Osteoblast (primary cell): ENCODE results near the gene ZNF639. TPM values are rescaled to one million over a fixed set of nuclear protein-coding genes. Genes with fewer than 3 reads are reported as not detected.
A peak's percentile ranks its signal among the peaks of the same experiment; 100 is the strongest.
"Not testable (repeated sequence)": the region's sequence is repeated elsewhere in the genome, so short reads cannot be mapped to it uniquely, and the experiment has no call there.

ENCODE experiments used
- DNase-seq: peaks from one replicate; pipeline ENCODE4 v3.0.0; 2011; ENCODE audit warnings: low spot score, mixed read lengths; ENCODE audit not compliant: insufficient read length; ENCODE audit errors: missing footprints
- H2AFZ ChIP-seq: 2 replicates; pipeline ENCODE4 v1.6.0; 2011; ENCODE audit warnings: mild to moderate bottlenecking, low read length
- H3K27ac ChIP-seq: 2 replicates; pipeline ENCODE4 v1.5.1; 2011; ENCODE audit warnings: mild to moderate bottlenecking, low read depth, low read length, moderate library complexity
- H3K27me3 ChIP-seq: 2 replicates; pipeline ENCODE4 v1.6.0; 2012; ENCODE audit warnings: mild to moderate bottlenecking, control low read depth, inconsistent platforms, low read length, moderate library complexity; ENCODE audit not compliant: insufficient read depth
- H3K36me3 ChIP-seq: 2 replicates; pipeline ENCODE4 v1.5.1; 2011; ENCODE audit warnings: mild to moderate bottlenecking, low read length, control low read depth, moderate library complexity; ENCODE audit not compliant: insufficient read depth
- H3K4me1 ChIP-seq: 2 replicates; pipeline ENCODE4 v1.5.1; 2011; ENCODE audit warnings: mild to moderate bottlenecking, low read length, control low read depth, moderate library complexity; ENCODE audit not compliant: insufficient read depth
- H3K4me2 ChIP-seq: 2 replicates; pipeline ENCODE4 v1.6.0; 2011; ENCODE audit warnings: mild to moderate bottlenecking, low read length; ENCODE audit not compliant: insufficient read depth
- H3K4me3 ChIP-seq: fragments of 200-600 bp; sonication (generic); 3 replicates; pipeline ENCODE4 v1.5.1; 2012; ENCODE audit warnings: mild to moderate bottlenecking, low read length, inconsistent platforms; ENCODE audit not compliant: insufficient read depth
- H3K79me2 ChIP-seq: 2 replicates; pipeline ENCODE4 v1.6.0; 2012; ENCODE audit warnings: mild to moderate bottlenecking, low read length, control low read depth, inconsistent platforms; ENCODE audit not compliant: insufficient read depth
- H3K9me3 ChIP-seq: 2 replicates; pipeline ENCODE4 v1.5.1; 2011; ENCODE audit warnings: low read depth, low read length, control low read depth
- H4K20me1 ChIP-seq: 2 replicates; pipeline ENCODE4 v1.6.0; 2012; ENCODE audit warnings: mild to moderate bottlenecking, low read length, control low read depth; ENCODE audit not compliant: insufficient read depth
- CTCF ChIP-seq: IDR thresholded peaks from 2 replicates; pipeline ENCODE4 v1.5.1; 2011; ENCODE audit warnings: mild to moderate bottlenecking, low read depth, low read length, moderate library complexity; ENCODE audit errors: extremely low read depth
- total RNA-seq: library from RNA; depleted of rRNA; stranded (reverse); fragments of >200 nt; gene quantifications from 2 replicates; pipeline ENCODE4 v1.2.3, GENCODE V29; 2012

The ZNF639 gene
- total RNA-seq, 1 donor = 51.8 TPM

- no peaks in the 10 kb centered on the region for H4K20me1 ChIP-seq
- H3K27ac ChIP-seq = no peak overlapping the region
- H2AFZ ChIP-seq = no peak overlapping the region
- no peak for DNase-seq
- no peak for TF ChIP-seq CTCF
- no peaks in the 10 kb centered on the region for H3K9me3 ChIP-seq
- no peak overlapping the region for H3K4me2 ChIP-seq
- peaks cover 5% of the 10 kb centered on the region for H3K27me3 ChIP-seq
- H3K36me3 ChIP-seq = no peaks in the 10 kb centered on the region
- H3K4me3 ChIP-seq = no peak overlapping the region
- no peaks in the 10 kb centered on the region for H3K4me1 ChIP-seq
- H3K79me2 ChIP-seq = no peaks in the 10 kb centered on the region
Measured at GRCh38 chr3:179302111-179302510, 20.7 kb upstream of the ZNF639 start.

GRCh38 chr3:179304605-179305004 lies 18.2 kb upstream of the ZNF639 start:
- peak overlapping the region; percentile 29 for H3K4me2 ChIP-seq
- DNase-seq = peak; percentile 79
- no peaks in the 10 kb centered on the region for H4K20me1 ChIP-seq
- no peaks in the 10 kb centered on the region for H3K36me3 ChIP-seq
- peak overlapping the region; percentile 36 for H2AFZ ChIP-seq
- no peaks in the 10 kb centered on the region for H3K79me2 ChIP-seq
- no peak for TF ChIP-seq CTCF
- H3K4me1 ChIP-seq = no peaks in the 10 kb centered on the region
- H3K27ac ChIP-seq = no peak overlapping the region
- no peaks in the 10 kb centered on the region for H3K9me3 ChIP-seq
- H3K27me3 ChIP-seq = no peaks in the 10 kb centered on the region
- H3K4me3 ChIP-seq = no peak overlapping the region

GRCh38 chr3:179307362-179307761 lies 15.5 kb upstream of the ZNF639 start:
- not testable (repeated sequence) for DNase-seq, H3K9me3 ChIP-seq, H3K79me2 ChIP-seq, H3K27me3 ChIP-seq, H4K20me1 ChIP-seq, H2AFZ ChIP-seq, H3K4me1 ChIP-seq, H3K36me3 ChIP-seq, H3K4me3 ChIP-seq, H3K4me2 ChIP-seq, H3K27ac ChIP-seq

- Histone ChIP-seq H3K4me3 (no peak overlapping the region), H3K9me3 (no peaks in the 10 kb centered on the region), H2AFZ (no peak overlapping the region), H3K27ac (no peak overlapping the region), H3K27me3 (no peaks in the 10 kb centered on the region), H3K36me3 (no peaks in the 10 kb centered on the region), H4K20me1 (no peaks in the 10 kb centered on the region), H3K79me2 (no peaks in the 10 kb centered on the region), H3K4me2 (no peak overlapping the region), H3K4me1 (no peaks in the 10 kb centered on the region)
- no peak for TF ChIP-seq CTCF
- peak; percentile 66 for DNase-seq
Measured at GRCh38 chr3:179308001-179308400, 14.8 kb upstream of the ZNF639 start.
